ENCODE results near the gene LZTR1.

LZTR1 gene

GRCh38 chr22:20992456-20993303 lies 10.6 kb downstream of the LZTR1 start:
- no peak for TF ChIP-seq CTCF (IDR thresholded peaks at IDR 0.05; ENCODE audit: low read depth, low read length)
- H3K9me3 ChIP-seq (ENCODE audit: severe bottlenecking), result no peaks in the 10 kb centered on the region
- no peak for DNase-seq

GRCh38 chr22:20993304-20994127 lies 11.4 kb downstream of the LZTR1 start:
- Histone ChIP-seq H3K27me3 (ENCODE audit: insufficient read depth, low read depth, severe bottlenecking) (no peaks in the 10 kb centered on the region), H3K9me3 (ENCODE audit: severe bottlenecking) (no peaks in the 10 kb centered on the region), H3K36me3 (peaks cover 45% of the 10 kb centered on the region), H3K4me3 (ENCODE audit: low read depth, low read length) (no peak overlapping the region), H3K27ac (no peak overlapping the region)
- DNase-seq, result no peak
- no peak for TF ChIP-seq CTCF (IDR thresholded peaks at IDR 0.05; ENCODE audit: low read depth, low read length)

More at GRCh38 chr22:20992456-20993303, 10.6 kb downstream of the LZTR1 start:
- Histone ChIP-seq H3K4me3 (ENCODE audit: low read depth, low read length) (no peak overlapping the region), H3K27ac (no peak overlapping the region), H3K27me3 (ENCODE audit: insufficient read depth, low read depth, severe bottlenecking) (no peaks in the 10 kb centered on the region), H3K36me3 (peaks cover 36% of the 10 kb centered on the region)

- Histone ChIP-seq H3K27ac (no peak overlapping the region), H3K9me3 (ENCODE audit: severe bottlenecking) (no peaks in the 10 kb centered on the region), H3K36me3 (peaks cover 53% of the 10 kb centered on the region), H3K27me3 (ENCODE audit: insufficient read depth, low read depth, severe bottlenecking) (no peaks in the 10 kb centered on the region), H3K4me3 (ENCODE audit: low read depth, low read length) (no peak overlapping the region)
- no peak for TF ChIP-seq CTCF (IDR thresholded peaks at IDR 0.05; ENCODE audit: low read depth, low read length)
- DNase-seq, result no peak
Measured at GRCh38 chr22:20994128-20994901, 12.2 kb downstream of the LZTR1 start.

GRCh38 chr22:20994902-20995241 lies 12.8 kb downstream of the LZTR1 start:
- H3K27ac ChIP-seq, result no peak overlapping the region
- no peak overlapping the region for H3K4me3 ChIP-seq (ENCODE audit: low read depth, low read length)
- H3K36me3 ChIP-seq, result peaks cover 58% of the 10 kb centered on the region
- no peak for DNase-seq
- no peak for TF ChIP-seq CTCF (IDR thresholded peaks at IDR 0.05; ENCODE audit: low read depth, low read length)
- no peaks in the 10 kb centered on the region for H3K9me3 ChIP-seq (ENCODE audit: severe bottlenecking)
- H3K27me3 ChIP-seq (ENCODE audit: insufficient read depth, low read depth, severe bottlenecking), result no peaks in the 10 kb centered on the region

GRCh38 chr22:20995329-20996030 lies 13.4 kb downstream of the LZTR1 start:
- Histone ChIP-seq H3K27ac (no peak overlapping the region), H3K27me3 (ENCODE audit: insufficient read depth, low read depth, severe bottlenecking) (no peaks in the 10 kb centered on the region), H3K9me3 (ENCODE audit: severe bottlenecking) (no peaks in the 10 kb centered on the region), H3K4me3 (ENCODE audit: low read depth, low read length) (no peak overlapping the region), H3K36me3 (peaks cover 64% of the 10 kb centered on the region)
- DNase-seq, result no peak
- TF ChIP-seq CTCF (IDR thresholded peaks at IDR 0.05; ENCODE audit: low read depth, low read length), result no peak
